ENCODE data around the gene CPNE2.

GRCh38 chr16:57096192-57096591 is 3.8 kb downstream of the CPNE2 start:
- TF ChIP-seq POLR2AphosphoS5 (IDR thresholded peaks at IDR 0.05; ENCODE audit: low read depth, low read length), result no peak
- TF ChIP-seq, protein P1, sequence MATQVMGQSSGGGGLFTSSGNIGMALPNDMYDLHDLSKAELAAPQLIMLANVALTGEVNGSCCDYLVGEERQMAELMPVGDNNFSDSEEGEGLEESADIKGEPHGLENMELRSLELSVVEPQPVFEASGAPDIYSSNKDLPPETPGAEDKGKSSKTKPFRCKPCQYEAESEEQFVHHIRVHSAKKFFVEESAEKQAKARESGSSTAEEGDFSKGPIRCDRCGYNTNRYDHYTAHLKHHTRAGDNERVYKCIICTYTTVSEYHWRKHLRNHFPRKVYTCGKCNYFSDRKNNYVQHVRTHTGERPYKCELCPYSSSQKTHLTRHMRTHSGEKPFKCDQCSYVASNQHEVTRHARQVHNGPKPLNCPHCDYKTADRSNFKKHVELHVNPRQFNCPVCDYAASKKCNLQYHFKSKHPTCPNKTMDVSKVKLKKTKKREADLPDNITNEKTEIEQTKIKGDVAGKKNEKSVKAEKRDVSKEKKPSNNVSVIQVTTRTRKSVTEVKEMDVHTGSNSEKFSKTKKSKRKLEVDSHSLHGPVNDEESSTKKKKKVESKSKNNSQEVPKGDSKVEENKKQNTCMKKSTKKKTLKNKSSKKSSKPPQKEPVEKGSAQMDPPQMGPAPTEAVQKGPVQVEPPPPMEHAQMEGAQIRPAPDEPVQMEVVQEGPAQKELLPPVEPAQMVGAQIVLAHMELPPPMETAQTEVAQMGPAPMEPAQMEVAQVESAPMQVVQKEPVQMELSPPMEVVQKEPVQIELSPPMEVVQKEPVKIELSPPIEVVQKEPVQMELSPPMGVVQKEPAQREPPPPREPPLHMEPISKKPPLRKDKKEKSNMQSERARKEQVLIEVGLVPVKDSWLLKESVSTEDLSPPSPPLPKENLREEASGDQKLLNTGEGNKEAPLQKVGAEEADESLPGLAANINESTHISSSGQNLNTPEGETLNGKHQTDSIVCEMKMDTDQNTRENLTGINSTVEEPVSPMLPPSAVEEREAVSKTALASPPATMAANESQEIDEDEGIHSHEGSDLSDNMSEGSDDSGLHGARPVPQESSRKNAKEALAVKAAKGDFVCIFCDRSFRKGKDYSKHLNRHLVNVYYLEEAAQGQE (IDR thresholded peaks at IDR 0.05; ENCODE audit: insufficient read depth in 1 of 2, low read depth in 2 of 2, low read length in 2 of 2), result no peak
- no peak for TF ChIP-seq TAF1 (IDR thresholded peaks at IDR 0.05; ENCODE audit: borderline replicate concordance, insufficient read depth, low read length)
- no peak for TF ChIP-seq FOXP2 (optimal IDR thresholded peaks at IDR 0.05; ENCODE audit: borderline replicate concordance, extremely low read depth, extremely low read length, insufficient read depth)
- TF ChIP-seq SIN3A (IDR thresholded peaks at IDR 0.05; ENCODE audit: borderline replicate concordance, insufficient read depth, low read length), result no peak

Data from PFSK-1 (cell line).